ENCODE results near the gene PLEKHA1. TPM values are rescaled to one million over a fixed set of nuclear protein-coding genes. Genes with fewer than 3 reads are reported as not detected.

PLEKHA1 gene
- total and polyA plus RNA-seq, 2 of the 4 experiments (the other 2 are of a cell fraction): 7.2 to 9.5 TPM

DNA sequence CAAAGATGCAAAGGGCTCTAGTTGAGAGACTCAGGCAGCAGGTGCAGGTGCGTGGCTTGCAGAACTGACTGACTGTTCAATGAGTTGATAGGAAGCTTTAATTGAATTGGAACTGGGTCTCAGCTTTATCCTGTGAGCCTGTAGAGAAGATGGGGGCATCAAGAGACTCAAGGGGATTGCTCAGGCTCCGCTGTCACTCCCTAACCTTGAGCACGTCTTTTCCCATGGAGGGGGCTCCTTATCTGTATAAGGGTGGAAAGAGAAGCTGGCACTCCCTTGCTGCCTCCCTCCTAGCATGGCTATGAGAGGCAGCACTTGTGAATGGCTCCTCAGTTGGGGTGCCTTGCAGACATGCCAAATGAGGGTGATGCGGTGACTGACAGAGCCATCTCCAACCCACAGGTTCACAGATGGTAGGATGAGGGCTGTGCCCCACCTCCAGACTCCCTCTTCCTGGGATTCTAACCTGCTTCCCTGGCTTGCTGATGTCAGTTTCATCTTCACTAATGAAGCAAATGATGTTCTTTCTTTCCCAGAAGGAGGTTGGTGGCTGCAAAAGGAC lies 12.4 kb upstream of the PLEKHA1 start:
- H3K27me3 ChIP-seq (ENCODE audit: control insufficient read depth, insufficient read depth, low read length): peaks cover 18% of the 10 kb centered on the region
- BruUV-seq (replicated peaks): no TSS peak
- no peak overlapping the region for H2AFZ ChIP-seq (replicated peaks; ENCODE audit: low read length, poor library complexity)
- H3K4me2 ChIP-seq (ENCODE audit: low read depth, low read length): no peak overlapping the region
- H4K20me1 ChIP-seq (ENCODE audit: insufficient read depth, low read length): no peaks in the 10 kb centered on the region
- no peaks in the 10 kb centered on the region for H3K79me1 ChIP-seq (ENCODE audit: low read depth in 1 of 2, low read length in 2 of 2)
- no peak overlapping the region for H3K4me3 ChIP-seq (ENCODE audit: insufficient read depth, low read depth, low read length)
- H3K9me3 ChIP-seq (ENCODE audit: control insufficient read depth, insufficient read depth, low read length): no peaks in the 10 kb centered on the region
- H3K9me1 ChIP-seq (ENCODE audit: insufficient read depth, low read length): no peaks in the 10 kb centered on the region
- no peak overlapping the region for H2AK9ac ChIP-seq (replicated peaks; ENCODE audit: low read depth, low read length, poor library complexity)
- dilution Hi-C loops (cut with HindIII; ENCODE audit: low sequenced_read_pairs, unreplicated experiment): no loop called here
- in situ Hi-C loops (cut with MboI; ENCODE audit: low sequenced_read_pairs): no loop called here
- no peak overlapping the region for H3K18ac ChIP-seq (ENCODE audit: low read depth, low read length)
- no peak for DNase-seq
- H3K56ac ChIP-seq (ENCODE audit: extremely low read depth, insufficient read depth, low read length): no peak overlapping the region
- H2BK15ac ChIP-seq (ENCODE audit: low read depth, low read length): no peak overlapping the region
- no peak overlapping the region for H2BK20ac ChIP-seq (ENCODE audit: low read depth, low read length)
- H2BK5ac ChIP-seq (ENCODE audit: low read depth, low read length, poor library complexity, severe bottlenecking): no peak overlapping the region
- no peaks in the 10 kb centered on the region for H3K36me3 ChIP-seq (ENCODE audit: control insufficient read depth, insufficient read depth, low read length)
- no peak overlapping the region for H2AK5ac ChIP-seq (ENCODE audit: low read depth, low read length)
- no peak overlapping the region for H3K23ac ChIP-seq (ENCODE audit: low read depth, low read length)
- intact Hi-C loops (cut with micrococcal nuclease): no loop called here
- no peak overlapping the region for H4K5ac ChIP-seq (ENCODE audit: low read depth, low read length)
- no peak overlapping the region for H3K9ac ChIP-seq (ENCODE audit: low read depth, low read length)
- ATAC-seq (ENCODE audit: low read depth): no peak
- no CpG with 5 or more reads among the region's 4 CpGs for WGBS, 2 experiments (ENCODE audit: extremely low coverage in 2 of 2, insufficient read length in 1 of 2)
- no peak overlapping the region for H3K4ac ChIP-seq (ENCODE audit: low read depth, low read length)
- H4K8ac ChIP-seq (ENCODE audit: low read depth in 2 of 2, low read length in 2 of 2): no peak overlapping the region
- POLR2A ChIA-PET (ENCODE audit: unreplicated experiment): no interaction called here
- CTCF ChIA-PET: no interaction called here
- no peak for TF ChIP-seq FOS (IDR thresholded peaks at IDR 0.05; ENCODE audit: low read depth, low read length)
- TF ChIP-seq MXI1 (IDR thresholded peaks at IDR 0.05; ENCODE audit: borderline replicate concordance, low read depth, low read length): no peak
- TF ChIP-seq RCOR1 (IDR thresholded peaks at IDR 0.05; ENCODE audit: insufficient replicate concordance, low read length): no peak
- TF ChIP-seq RFX5 (IDR thresholded peaks at IDR 0.05; ENCODE audit: low read depth, low read length): no peak
- no peak for TF ChIP-seq RAD21 (IDR thresholded peaks at IDR 0.05; ENCODE audit: low read length)
- TF ChIP-seq, protein P1, sequence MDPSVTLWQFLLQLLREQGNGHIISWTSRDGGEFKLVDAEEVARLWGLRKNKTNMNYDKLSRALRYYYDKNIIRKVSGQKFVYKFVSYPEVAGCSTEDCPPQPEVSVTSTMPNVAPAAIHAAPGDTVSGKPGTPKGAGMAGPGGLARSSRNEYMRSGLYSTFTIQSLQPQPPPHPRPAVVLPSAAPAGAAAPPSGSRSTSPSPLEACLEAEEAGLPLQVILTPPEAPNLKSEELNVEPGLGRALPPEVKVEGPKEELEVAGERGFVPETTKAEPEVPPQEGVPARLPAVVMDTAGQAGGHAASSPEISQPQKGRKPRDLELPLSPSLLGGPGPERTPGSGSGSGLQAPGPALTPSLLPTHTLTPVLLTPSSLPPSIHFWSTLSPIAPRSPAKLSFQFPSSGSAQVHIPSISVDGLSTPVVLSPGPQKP (IDR thresholded peaks at IDR 0.05; ENCODE audit: borderline replicate concordance, low read depth, low read length): no peak
- TF ChIP-seq POLR2A (IDR thresholded peaks at IDR 0.05; ENCODE audit: low read depth, low read length): no peak
- TF ChIP-seq MAFK (IDR thresholded peaks at IDR 0.05; ENCODE audit: low read depth, low read length): no peak
- H4K91ac ChIP-seq (ENCODE audit: insufficient read depth, low read depth, low read length): no peak overlapping the region
- H3K14ac ChIP-seq (replicated peaks; ENCODE audit: low read depth, low read length): no peak overlapping the region
- no peak overlapping the region for H3K27ac ChIP-seq (ENCODE audit: insufficient read depth, low read length)
- H2BK120ac ChIP-seq (ENCODE audit: low read depth, low read length): no peak overlapping the region
- no peaks in the 10 kb centered on the region for H3K4me1 ChIP-seq (ENCODE audit: control insufficient read depth, insufficient read depth, low read length)
